Umbilical cord (tissue), 2 donors: ENCODE results near the gene OSBPL3. TPM values are rescaled to one million over a fixed set of nuclear protein-coding genes. Genes with fewer than 3 reads are reported as not detected.

Source experiments
- DNase-seq: peaks from one replicate; pipeline ENCODE4 v3.0.0-alpha.2; 2015; ENCODE audit warnings: low spot score
- total RNA-seq: library from RNA; depleted of rRNA; stranded (reverse); fragments of >200 nt; gene quantifications from one replicate; pipeline ENCODE4 v1.2.3, GENCODE V29; 2014; ENCODE audit warnings: low replicate concordance; ENCODE audit not compliant: insufficient read depth

OSBPL3 gene
- total RNA-seq, 1 donor from 2014 or later, result 24.6 TPM

DNA sequence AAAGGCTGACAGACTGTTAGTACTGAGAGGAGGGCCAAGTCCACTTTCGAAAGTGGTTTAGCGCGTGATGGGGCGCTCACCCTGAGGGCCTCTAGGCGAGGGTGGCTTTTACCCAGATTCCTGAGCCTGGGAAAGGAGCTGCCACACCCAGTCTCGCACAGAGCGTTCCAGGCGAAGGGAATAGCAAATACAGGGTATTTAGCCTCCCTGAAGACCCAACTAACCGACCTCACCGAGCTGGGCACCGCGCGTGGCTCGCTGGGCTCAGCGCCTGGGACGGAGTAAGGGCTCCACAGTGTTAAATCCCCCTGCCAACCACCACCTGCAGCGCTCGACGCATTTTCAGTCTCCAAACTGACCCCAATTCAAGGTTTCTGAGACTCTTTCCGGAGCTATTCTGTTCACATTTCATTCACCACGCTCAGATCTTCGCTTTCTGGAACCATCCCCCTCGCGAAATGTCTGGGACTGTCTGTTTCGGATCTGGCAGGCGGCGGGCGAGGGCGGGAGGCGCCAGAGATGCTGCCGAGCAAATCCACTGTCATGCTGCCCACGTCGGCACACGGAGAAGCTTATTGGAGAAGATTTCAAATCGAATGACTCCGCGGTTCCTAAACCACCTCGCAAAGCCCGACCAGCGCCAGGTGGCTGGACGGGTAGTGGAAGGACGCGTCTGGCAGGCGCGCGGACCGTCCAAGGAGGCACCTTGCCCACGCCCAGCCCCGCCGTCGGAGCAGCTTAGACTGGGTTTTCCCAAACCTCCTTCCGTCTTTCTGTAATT, 1.4 kb upstream of the OSBPL3 start:
- DNase-seq, result peak; percentile 62

DNA sequence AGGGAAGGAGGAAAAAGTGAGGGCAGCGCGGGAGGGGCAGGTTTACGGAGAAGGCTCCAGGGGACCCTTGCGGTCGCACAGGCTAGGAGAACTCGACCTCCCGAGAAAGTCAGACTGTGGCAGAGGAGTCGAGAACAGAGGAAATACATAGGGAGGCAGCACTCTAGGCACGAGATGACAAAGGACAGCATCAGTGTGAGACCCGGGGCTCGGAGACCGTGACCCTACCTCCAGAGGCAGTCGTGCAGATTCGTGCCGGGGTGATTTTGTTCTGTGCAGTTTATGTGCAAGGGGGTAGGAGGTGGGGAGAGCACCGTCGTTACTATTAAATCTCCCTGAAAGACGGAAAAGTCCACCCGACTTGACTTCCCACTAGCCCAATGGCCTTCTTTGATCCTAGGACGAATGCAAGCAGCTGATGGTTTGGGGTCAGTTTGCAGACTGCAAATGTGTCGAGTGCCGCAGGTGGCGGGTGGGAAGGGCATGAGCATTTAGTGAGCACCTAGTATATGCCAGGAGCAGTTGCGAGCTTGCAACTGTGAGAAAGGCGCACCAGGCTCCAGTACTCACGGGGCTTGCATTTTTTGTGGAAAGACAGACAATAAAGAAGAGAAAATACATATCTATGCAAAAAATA, 674 bp upstream of the OSBPL3 start:
- DNase-seq, result peak; percentile 40

DNA sequence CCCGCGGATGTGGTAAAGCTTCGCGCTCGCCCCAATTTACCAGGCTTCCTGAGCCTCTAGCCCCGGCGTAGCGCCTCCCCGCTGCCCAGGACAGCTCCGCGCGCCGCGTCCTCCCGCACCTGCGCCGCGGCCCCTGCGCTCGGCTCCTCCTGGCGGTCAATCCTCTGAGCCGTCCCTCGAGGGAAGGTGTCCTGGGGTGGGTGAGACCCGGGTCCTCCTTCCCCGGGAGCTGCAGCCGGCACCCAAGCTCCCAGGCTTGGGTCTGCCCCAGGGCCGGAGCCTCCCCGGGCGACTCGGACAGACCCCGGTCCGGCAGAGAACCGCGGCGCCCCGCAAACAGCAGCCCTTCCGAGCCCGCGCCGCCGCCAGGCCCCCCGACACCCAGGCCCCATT, 512 bp downstream of the OSBPL3 start:
- peak; percentile 52 for DNase-seq

GRCh38 chr7:24978843-24979469, 1.0 kb downstream of the OSBPL3 start:
- no peak for DNase-seq

- DNase-seq, result no peak
These were observed 4.2 kb downstream of the OSBPL3 start for GRCh38 chr7:24975644-24976260.

- DNase-seq, result no peak
These were observed 4.8 kb downstream of the OSBPL3 start for GRCh38 chr7:24975172-24975571.

GRCh38 chr7:24974026-24974832, 5.7 kb downstream of the OSBPL3 start:
- no peak for DNase-seq

DNA sequence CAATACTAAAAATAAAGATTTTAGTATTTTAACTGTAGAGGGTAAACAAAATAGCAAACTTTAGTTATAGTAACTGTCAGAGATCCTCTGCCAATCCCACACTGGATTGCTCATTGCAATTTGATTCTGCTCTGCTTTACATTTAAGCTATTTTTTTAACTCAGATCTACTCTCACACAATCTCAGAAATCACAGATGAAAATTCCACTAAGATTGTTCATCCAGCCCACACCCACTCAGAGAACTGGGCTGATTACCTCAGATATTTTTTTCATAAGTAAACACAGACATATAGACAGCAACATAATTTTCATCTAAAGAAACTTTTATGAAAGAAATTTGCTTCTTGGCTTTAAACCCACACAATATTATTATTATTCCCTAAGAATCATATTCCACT, 7.0 kb downstream of the OSBPL3 start:
- DNase-seq, result peak; percentile 63

DNA sequence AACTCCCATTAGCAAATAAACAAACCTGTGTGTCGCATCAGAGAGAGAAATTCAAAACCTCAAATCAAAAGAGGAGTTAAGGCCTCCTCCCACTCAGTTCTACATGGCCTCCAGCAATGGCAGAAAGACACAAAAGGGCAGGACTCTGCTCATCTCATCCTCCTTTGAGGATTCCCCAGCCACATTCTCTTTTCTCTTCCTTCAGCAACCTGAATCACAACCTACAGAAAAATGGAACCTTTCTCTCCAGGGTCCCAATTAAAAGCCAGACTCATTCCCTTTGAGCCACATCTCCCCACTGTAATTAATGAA, 7.9 kb downstream of the OSBPL3 start:
- DNase-seq, result no peak

DNA sequence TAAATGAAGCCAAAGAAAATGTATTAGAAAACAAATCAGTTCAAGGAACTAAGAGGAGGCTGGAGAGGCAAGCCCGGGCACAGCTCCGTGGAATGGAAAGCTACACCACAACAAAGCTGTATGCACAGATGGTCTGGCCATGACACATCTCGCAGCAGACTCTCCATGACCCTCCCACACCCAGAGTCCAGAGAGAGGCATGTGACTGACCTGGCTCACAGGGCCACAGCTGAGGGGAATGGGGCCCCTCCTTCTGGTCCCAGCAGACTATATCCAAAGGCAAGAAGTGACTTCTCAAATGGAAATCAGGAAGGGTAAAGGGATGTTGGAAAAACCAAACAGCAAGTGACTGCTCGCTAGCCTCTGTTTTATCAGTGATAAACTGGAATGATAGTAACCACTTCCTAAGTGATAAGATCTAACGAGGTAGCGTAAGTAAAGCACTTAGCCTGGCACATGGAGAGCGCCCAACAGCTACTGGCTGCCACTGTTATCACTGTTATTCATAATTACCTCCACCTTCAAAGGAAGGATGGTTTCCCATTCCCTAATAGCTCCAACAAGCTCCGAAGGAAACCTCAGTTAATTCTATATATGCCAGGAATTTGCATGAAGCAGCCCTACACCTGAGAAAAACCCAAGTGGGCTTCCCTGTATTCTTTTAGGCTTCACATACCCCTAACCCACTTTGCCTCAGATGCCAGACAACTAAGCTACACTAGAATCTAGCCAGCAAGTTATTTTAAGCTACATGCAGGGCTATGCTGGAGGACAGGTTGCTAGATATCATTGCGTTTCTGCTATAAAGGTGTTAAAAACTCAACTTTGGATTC, 8.4 kb downstream of the OSBPL3 start:
- DNase-seq, result peak; percentile 38

GRCh38 chr7:24970676-24971075, 9.3 kb downstream of the OSBPL3 start:
- DNase-seq, result no peak

- no peak for DNase-seq
These were observed 11.8 kb downstream of the OSBPL3 start for GRCh38 chr7:24968165-24968564.

DNA sequence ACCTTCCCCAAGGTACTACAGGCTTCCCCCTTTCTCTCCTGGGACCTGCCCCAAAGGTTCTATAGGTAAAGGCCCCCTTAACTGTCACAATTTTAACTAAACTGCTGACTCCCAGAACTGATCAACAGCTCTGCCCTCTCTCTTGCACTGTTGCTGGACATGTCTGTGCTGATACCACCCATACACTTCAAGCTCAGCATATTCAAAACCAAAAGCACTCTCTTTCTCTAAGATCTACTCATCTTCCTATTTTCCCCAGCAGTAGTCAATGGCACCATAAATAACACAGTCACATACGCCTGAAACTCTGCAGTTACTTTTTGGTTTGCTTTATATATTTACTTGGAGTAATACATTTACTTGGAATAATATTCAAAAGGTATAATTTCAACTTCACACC, 12.3 kb downstream of the OSBPL3 start:
- DNase-seq, result no peak

- DNase-seq, result no peak
These were observed 13.2 kb downstream of the OSBPL3 start for GRCh38 chr7:24966802-24967201.

GRCh38 chr7:24965831-24966708, 13.9 kb downstream of the OSBPL3 start:
- DNase-seq, result peak; percentile 38

DNA sequence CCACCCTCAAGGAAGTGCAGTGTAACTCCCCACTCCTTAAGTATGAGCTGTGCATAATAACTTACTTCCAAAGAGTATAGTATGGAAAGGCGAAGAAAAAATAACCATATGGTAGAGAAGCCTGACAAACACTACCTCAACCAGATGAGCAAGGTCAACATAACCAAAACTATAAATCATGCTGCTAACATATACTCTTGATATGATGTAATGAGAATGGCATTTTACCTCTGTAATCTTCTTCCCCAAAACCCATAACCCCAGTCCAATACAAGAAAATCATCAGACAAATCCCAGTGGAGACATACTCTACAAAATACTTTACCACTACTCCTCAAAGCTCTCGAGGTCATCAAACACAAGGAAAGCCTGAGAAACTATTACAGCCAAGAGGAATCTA, 15.8 kb downstream of the OSBPL3 start:
- DNase-seq, result no peak

DNA sequence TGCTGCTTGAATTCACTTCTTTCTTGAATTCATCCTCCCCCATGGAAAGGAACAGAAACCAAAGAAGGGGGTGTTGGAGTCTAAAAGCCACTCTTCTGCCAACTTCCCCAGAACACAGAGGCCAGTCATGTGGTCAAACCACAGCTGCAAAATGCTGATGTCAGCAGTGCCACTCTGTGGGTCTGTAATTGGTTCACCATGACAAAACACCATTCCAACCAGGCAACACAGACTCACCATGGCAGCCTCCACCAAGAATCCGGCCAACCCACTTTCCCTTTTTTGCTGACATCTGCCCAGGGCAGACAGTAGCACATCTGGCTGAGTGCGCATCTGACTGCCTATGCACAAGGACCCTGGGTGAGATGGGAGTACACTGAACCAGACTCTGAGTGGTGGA, 16.8 kb downstream of the OSBPL3 start:
- DNase-seq, result peak; percentile 45

DNA sequence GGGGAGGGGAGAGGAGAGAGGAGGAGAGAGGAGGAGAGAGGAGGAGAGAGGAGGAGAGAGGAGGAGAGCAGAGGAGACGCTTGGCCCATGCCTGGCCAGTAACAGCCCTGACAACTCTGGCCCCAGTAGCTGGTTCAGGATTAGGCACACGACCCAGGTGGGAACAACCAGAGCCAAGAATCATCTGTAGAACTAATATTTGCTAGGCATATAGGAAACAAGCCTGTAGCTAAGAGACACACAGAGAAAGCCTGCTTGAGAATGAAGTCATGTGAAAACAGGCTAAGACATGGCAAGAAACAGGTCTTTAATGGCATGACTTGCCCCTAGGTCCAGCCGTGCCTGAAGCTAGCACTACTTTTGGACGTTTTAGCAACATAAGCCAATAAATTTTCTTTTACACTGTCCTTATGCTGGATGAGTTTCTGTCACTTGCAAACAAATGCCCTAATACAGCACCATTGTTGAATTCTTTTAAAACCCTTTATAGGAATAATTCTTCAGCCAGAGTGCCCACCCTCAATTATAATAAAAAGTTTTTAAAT, 17.5 kb downstream of the OSBPL3 start:
- DNase-seq, result no peak

DNA sequence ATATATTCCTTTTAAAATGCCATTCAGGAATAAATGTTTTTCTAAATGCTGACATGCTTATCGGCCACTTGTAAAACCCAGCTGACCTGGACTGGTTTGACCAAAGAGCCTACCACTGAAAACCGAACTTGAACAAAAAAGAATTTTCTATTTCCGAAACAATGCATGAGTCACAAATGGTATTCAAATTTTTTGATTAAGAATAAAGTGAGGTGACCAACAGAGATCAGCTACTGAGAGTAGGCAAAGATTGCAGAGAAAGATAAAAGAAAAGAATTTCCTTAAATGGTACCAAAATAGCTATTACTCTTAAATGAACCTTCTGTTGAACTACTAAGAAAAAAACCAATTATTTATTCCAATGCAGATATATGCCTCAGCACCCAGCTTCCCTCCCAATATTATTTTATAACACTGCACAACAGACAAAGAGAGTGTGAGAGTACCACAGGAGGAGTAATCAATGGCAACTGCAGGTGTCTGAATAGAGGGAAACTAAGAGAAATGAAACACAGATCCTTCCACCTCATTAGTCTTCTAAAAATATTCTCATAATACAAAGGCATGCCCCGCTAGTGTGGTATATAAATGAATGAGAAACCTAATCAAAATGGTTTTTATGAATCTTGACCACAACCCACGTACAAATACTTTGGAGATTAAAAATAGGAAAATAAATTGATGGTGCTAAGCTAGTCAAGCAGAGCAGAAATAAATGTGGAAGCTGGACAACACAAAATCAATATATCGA, 20.1 kb downstream of the OSBPL3 start:
- no peak for DNase-seq
